ENCODE data around the gene CC2D1A.

CC2D1A gene

GRCh38 chr19:13937479-13938300, 31.7 kb downstream of the CC2D1A start:
- no peak for DNase-seq (ENCODE audit: low read depth)

- DNase-seq (ENCODE audit: low read depth), result peak; percentile 66
Measured at GRCh38 chr19:13938301-13939064, 32.5 kb downstream of the CC2D1A start, which contains the start of gene PODNL1. Gene PODNL1, minus strand, starts transcription at chr19:13938417. Its CDS starts 236 bp downstream, at chr19:13938181.

DNA sequence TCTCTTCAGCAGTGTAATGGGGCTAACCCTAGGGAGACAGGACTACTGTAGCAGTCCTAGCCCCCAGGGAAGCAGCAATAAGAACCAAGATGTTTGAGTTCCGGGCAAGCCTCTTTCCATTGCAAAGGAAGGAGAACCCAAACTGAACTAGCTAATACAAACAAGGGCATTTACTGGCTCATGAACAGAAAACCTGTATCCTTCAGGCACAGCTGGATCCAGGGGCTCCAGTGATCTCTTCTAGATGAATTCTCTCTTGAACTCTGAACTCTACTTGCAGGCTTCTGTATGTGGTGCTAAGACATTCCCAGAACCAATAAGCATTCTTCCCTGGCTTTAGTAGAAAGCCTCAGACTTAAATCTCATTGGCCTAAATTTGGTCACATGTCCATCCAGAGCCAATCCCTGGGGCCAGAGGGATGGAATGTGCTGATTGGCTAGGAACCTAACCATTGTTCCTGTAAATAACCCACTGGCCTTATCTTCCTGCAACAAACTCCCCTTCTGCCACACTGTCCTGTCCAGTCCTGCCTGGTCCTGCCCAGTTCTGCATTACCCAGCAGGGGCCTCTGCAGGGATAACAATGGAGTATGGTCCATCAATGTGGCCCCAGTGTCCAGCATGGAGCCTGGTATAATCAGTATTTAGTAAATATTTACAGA, 36.2 kb downstream of the CC2D1A start:
- DNase-seq (ENCODE audit: low read depth), result no peak

GRCh38 chr19:13946414-13946813, 40.4 kb downstream of the CC2D1A start:
- DNase-seq (ENCODE audit: low read depth), result no peak

DNA sequence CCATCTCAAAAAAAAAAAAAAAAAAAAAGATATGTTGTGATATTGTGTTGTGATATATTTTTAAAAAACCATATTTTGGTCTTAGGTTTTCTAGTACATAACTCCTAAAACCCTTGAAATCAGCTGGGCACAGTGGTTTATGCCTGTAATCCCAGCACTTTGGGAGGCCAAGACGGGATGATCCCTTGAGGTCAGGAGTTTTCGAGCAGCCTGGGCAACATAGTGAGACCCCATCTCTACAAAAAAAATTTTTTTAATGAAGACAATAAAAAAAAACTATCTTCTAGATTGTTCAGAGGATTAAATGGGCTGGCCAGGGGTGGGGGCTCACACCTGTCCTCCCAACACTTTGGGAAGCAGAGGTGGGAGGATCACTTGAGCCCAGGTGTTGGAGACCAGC, 45.0 kb downstream of the CC2D1A start:
- no peak for DNase-seq (ENCODE audit: low read depth)

DNA sequence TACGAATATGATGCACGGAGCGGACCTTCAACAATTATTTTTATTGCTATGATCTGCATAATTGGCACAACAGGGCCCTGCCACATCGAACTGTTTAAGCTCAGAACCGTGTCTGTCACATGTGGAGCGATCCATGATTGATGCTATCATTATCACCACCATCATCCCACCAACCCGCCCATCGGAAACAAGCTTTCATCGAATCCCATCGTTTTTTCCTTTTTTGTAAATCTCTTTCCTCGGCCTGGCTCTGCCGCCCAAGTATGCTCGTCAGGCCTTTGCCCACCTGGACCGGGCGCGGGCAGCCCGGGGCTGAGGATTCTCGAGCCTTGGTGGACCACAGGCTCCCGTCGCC, 45.8 kb downstream of the CC2D1A start:
- no peak for DNase-seq (ENCODE audit: low read depth)

DNA sequence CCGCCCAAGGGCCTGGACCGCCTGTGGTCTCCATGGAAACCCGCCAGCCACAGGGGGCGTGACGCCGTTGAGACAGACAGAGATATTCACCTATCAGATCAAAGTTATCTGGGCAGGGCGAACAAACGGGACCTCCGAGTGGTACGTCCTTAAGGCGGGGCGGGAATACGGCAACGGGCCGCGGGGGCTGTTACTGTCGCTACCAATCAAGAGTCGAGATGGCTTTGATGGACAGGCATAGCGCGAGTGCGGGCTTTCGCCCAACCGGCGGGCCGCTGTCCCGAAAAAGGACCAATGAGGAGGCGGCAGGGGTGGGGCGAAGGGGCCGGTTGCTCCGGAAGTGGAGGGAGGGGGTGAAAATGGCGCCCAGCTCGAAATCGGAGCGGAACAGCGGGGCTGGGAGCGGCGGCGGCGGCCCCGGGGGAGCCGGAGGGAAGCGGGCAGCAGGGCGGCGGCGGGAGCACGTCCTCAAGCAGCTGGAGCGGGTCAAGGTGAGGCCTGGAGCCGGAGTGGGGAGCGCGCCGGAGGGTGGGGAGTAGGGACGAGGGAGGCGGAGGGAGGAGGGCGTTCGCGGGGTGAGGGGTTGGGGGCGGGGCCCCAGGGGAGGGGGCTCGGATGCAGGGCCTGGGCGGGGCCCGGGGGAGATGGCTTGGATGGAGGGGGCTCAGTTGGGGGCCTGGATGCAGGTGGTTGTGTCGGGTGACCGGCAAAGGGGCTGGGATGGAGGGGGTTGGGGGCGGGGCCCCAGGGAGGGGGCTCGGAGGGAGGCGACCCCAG, 46.3 kb downstream of the CC2D1A start, which contains the start of gene DCAF15:
DCAF15 (plus strand) TSS at position 356 of the 777 bp plus-strand sequence; CDS start at position 360, 4 bp downstream.
- peak; percentile 99 for DNase-seq (ENCODE audit: low read depth)

DNA sequence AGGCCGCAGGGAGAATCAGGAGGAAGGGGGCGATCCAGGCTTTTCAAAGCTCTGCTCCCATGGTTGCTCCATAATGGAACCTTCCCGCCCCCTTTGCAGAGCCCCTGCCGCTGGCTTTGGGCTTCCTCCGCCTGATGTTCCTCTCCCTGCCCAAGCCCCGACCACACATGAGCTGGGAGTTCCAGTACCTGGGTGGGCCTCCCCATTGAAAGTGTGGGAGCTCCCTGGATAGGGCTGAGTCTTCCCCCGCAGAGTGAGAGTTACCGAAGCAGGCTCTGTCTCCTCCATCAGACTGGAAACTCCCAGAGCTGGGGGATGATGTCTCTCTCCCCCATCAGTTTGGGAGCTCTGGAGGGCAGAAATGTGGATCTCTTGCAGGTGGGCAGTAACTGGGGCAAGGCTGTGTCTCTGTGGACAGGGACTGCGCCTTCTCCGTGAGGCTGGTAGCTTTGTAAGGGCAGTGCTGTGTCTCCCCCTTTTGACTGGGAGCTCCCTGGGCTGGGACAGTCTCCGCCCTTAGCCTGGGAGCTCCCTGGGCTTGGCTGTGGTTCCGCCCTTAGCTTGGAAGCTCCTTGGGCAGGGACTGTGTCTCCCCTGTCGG, 47.0 kb downstream of the CC2D1A start:
- peak; percentile 58 for DNase-seq (ENCODE audit: low read depth)

GRCh38 chr19:13954185-13954584, 48.2 kb downstream of the CC2D1A start:
- DNase-seq (ENCODE audit: low read depth), result no peak

DNA sequence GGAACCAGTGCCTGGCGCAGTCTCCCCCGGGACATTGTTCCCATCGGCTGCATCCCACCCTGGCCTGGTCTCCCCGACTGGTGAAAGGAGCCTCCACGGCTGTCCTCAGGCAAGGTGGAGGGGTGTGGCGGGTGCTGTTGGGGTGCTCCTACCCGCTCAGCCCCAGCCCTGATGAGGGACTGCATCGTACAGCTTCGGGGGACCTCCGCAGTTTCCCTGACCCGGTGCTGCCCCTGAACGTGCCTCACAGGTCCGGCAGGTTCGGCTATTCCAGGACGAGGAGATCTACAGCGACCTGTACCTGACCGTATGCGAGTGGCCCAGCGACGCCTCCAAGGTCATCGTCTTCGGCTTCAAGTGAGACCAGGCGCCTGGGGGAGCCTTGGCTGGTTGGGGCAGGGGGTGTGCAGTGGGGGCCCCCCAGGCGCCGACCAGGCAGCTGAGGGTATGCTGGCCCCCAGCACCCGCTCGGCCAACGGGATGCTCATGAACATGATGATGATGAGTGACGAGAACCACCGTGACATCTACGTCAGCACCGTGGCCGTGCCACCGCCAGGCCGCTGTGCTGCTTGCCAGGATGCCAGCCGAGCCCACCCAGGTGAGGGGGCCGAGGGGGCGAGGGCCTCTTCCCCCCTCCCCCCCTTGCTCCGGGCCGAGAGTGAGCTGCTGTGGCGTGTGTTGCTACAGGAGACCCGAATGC, 49.8 kb downstream of the CC2D1A start:
- DNase-seq (ENCODE audit: low read depth), result no peak

GRCh38 chr19:13956365-13956744, 50.4 kb downstream of the CC2D1A start:
- no peak for DNase-seq (ENCODE audit: low read depth)

DNA sequence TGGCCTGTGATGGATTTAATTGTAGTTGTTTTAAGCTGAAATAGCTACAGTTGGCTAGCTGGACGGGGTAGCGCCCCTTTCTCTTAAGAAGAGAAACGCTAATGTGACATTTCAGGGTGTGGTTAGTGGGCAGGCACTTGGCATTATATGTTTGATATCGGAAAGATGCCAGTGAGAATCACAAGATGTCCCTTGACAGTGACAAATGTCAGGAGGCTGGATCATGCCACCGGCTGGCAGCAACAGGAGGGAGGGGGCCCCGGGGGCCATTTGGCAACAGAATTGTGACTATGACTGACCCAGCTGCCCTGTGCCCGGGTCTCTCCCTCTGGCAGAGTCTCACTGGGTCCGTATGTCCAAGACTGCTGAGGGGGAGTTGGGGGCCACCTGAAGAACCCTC, 51.0 kb downstream of the CC2D1A start:
- no peak for DNase-seq (ENCODE audit: low read depth)

DNA sequence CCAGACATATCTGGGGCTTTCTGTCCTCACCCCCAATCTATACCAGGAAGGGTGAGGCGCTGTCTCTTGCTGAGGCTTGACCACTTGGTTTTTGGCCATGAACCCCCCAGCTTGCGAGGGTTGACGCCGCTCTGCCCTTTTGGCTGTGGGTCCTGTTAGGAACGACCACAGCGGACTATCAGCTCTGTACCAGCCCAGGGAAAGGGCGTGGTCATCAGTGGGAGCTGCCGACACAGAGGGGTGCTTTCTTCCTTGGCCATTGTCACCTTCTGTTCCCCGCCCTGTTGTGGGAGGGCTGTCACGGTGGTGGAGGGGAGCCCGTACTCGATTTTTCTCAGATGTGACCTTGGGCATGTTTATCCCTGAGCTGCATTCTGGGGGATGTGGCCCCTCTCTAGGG, 52.0 kb downstream of the CC2D1A start:
- no peak for DNase-seq (ENCODE audit: low read depth)

GRCh38 chr19:13959141-13959961, 53.4 kb downstream of the CC2D1A start:
- no peak for DNase-seq (ENCODE audit: low read depth)

DNA sequence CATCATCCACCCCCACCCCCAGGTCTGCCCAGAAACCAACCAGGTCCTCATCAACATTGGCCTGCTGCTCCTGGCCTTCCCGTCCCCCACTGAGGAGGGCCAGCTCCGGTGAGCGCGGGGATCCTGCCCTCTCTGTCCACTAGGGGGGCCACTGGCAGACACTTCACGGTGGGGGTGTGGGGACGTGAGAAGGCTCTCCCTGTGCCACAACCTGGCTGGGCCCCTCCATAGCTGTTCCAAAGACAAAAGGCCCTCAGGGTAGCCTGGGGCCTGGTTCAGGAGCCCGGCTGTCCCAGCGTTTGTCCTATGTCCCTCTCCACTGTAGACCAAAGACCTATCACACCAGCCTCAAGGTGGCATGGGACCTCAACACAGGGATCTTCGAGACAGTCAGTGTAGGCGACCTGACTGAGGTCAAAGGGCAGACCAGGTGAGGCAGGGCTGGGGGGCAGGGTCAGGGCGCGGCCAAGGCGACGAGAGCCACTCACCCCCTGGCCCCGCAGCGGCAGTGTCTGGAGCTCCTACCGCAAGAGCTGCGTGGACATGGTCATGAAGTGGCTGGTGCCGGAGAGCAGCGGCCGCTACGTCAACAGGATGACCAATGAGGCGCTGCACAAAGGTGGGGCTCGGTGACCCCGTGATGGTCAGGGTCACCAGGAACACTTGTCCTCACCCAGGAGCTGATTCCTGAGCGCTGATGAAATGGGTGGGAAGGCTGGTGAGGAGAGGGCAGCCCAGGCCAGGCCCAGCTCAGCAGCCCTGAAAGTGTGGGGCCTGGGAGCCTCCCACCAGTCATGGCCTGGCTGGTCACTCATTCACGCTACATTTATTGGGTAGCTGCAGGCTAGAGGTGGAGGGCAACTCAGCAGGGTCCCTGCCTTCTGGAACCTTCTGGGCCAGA, 54.2 kb downstream of the CC2D1A start:
- no peak for DNase-seq (ENCODE audit: low read depth)

DNA sequence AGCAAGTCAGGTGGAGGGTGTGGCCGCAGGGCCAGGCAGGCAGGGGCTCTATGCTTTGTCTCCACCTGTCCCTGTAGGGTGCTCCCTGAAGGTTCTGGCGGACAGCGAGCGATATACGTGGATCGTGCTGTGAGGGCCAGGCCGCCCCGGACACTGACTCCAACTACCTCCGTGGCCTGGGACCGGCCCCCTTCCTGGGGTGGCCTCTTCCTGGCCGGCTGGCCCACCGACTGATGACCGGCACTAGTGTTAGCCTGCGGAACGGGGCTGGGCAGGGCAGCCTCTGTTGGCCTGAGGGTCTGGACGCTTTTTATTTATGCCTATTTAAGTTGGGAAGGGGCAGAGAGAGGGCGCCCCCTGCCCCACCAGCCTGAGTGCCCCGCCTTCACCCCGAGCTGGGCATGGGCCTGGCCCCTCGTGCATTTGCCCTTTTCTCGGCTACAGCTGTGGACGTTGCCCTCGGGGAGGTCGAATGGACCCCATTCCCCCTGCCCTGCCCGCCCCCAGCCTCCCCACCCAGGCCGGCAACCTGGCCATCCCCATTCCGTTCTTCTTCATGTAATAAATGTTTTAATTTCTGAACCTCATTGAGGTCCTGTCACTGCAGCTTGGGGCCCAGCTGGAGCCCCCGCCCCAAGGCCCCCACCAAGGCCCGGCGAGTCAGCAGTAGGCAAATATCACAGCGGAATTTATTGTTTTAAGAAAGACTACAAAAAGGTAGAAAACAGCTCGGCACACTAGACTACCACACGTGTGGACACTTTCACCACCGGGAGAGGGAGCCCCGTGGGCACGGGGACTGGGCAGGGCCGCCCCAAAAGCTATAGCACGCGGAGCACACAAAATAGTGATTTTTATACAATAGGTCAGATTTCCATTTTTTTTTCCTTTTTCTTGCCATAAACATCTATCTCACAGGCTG, 55.1 kb downstream of the CC2D1A start:
- DNase-seq (ENCODE audit: low read depth), result no peak

DNA sequence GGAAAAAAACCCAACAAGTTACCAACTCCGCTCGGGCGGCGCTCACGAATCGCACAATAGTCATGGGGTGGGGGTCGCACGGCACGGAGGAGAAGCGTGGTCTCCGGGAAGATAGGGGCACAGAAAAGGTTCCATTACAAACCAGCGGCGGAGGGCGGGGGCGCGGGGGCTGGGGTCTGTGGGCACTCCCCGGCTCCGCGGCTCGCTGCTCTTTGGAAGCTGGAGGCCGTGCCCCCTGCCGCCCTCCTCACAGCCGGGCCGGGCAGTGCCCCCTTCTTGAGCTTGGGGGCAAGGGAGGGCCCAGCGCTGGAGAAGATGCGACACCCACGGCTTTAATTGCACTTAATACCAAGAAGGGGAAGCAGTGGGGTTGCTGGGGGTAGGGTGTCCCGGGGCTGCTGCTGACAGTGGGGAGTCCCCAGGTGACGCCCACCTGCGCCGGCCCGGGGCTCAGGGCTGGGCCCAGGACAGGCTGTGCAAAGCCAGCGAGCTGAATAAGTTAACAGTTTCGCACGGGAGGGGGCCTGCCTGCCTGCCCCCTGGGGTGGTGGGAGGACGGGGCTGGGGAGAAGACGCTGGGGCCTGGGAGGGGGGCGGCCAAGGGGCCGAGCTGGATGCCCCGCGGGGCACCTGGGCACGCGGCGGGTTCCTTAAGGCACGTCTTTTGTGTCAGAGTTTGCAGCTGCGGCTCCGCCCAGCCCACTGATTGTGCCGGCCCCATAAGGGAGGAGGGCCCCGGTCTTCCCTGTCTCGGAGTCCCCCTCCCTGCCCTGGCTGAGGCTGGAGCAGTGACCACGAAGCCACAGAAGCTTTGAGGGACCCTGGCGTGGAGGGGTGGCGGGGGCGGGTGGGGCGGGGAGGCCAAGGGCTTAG, 56.1 kb downstream of the CC2D1A start:
- DNase-seq (ENCODE audit: low read depth), result no peak

Measured in stromal cell of bone marrow (primary cell).